Ishikawa (cell line): ENCODE measurements around the gene ASAP2.

Experiments
- CEBPB ChIP-seq: IDR thresholded peaks from 2 replicates; pipeline ENCODE4 v1.6.1; 2012
- CREB1 ChIP-seq: IDR thresholded peaks from 2 replicates; pipeline ENCODE4 v1.6.1; 2012; ENCODE audit warnings: low read depth
- EGR1 ChIP-seq: IDR thresholded peaks from 2 replicates; pipeline ENCODE4 v1.6.1; 2012
- EP300 ChIP-seq: IDR thresholded peaks from 2 replicates; pipeline ENCODE4 v1.6.1; 2012; ENCODE audit warnings: borderline replicate concordance
- FOXM1 ChIP-seq: IDR thresholded peaks from 2 replicates; pipeline ENCODE4 v1.6.1; 2012; ENCODE audit warnings: low read depth, borderline replicate concordance
- NFIC ChIP-seq: IDR thresholded peaks from 2 replicates; pipeline ENCODE4 v1.6.1; 2012
- RAD21 ChIP-seq: IDR thresholded peaks from 2 replicates; pipeline ENCODE4 v1.6.1; 2012; ENCODE audit warnings: low read depth
- REST ChIP-seq: IDR thresholded peaks from 2 replicates; pipeline ENCODE4 v1.6.1; 2012; ENCODE audit warnings: low read depth, mild to moderate bottlenecking
- TAF1 ChIP-seq: IDR thresholded peaks from 2 replicates; pipeline ENCODE4 v1.6.1; 2012; ENCODE audit warnings: low read depth, mild to moderate bottlenecking
- TCF12 ChIP-seq: IDR thresholded peaks from 2 replicates; pipeline ENCODE4 v1.6.1; 2012; ENCODE audit warnings: low read depth
- TEAD4 ChIP-seq: IDR thresholded peaks from 2 replicates; pipeline ENCODE4 v1.6.1; 2012
- USF1 ChIP-seq: IDR thresholded peaks from 2 replicates; pipeline ENCODE4 v1.6.1; 2012
- YY1 ChIP-seq: IDR thresholded peaks from 2 replicates; pipeline ENCODE4 v1.6.1; 2012; ENCODE audit warnings: low read depth
- ZBTB7A ChIP-seq: IDR thresholded peaks from 2 replicates; pipeline ENCODE4 v1.6.1; 2012; ENCODE audit warnings: low read depth
- TF ChIP-seq, protein P1 (sequence below): IDR thresholded peaks from 2 replicates; pipeline ENCODE4 v1.6.1; 2012

ASAP2 gene

DNA sequence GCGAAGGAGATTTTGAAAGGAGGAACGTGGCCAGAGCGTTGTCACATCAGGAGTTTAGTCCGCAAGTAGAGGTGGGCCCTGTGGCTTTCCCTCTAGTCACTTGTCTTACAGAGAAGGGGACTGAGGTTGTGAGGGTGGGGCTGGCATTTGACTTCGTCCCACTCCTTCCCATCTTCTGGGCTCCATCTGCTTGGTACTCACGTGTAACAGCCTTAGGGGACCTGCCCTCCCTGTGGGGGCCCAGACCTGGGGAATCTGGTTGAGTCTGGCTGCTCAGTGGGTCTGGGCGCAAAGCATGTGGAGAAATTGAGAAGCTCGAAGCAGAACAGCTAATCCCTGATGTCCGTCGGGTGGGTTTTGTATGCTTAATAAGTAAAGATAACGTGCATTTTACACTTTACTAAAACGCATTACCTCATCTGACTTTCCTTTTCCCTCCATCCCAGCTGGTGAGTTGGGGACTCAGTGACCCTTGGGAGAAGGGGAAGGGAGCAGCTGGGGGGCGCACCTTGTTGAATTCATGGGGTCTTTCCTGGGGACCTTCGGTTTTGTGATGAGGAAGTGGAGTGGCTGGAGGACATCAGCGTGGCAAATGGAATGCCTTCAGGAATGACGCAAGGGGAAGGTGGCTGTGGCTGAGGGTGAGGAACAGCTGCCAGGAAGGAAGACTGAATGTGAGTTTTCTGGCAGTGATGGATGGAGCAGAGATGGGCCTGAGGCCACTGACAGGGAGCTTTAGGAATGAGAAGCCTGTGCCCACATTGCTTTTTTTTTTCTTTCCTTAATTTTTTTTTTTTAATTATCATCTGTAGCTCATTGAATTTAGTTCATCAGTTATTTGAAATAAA lies 44.8 kb downstream of the ASAP2 start:
- no peak for TF ChIP-seq CREB1
- TF ChIP-seq REST, result no peak
- TF ChIP-seq ZBTB7A, result no peak
- TF ChIP-seq EGR1, result no peak

DNA sequence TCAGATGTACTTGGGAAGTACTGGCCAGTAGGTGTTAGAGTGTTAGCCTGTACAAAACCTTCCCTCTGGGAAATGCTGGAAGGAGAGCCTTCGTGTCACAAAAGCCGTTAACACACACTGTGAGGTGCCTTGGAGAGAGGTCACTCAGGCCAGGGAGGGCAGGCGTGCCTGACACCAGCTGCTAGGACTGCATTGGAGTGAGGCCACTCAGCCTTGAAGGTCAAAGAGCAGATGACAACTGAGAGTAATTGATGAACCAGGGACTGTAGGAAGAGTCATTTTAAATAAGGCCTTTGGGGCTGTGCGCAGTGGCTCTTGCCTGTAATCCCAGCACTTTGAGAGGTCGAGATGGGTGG lies 45.4 kb downstream of the ASAP2 start:
- no peak for TF ChIP-seq CREB1
- TF ChIP-seq EGR1, result no peak
- no peak for TF ChIP-seq TCF12

GRCh38 chr2:9255416-9255815 lies 48.8 kb downstream of the ASAP2 start:
- TF ChIP-seq CEBPB (no peak), TCF12 (no peak), REST (no peak), ZBTB7A (no peak), YY1 (no peak), RAD21 (no peak), TAF1 (no peak), USF1 (no peak), CREB1 (no peak), FOXM1 (no peak), NFIC (no peak), EGR1 (no peak), EP300 (no peak), TEAD4 (no peak)
- TF ChIP-seq, protein P1, sequence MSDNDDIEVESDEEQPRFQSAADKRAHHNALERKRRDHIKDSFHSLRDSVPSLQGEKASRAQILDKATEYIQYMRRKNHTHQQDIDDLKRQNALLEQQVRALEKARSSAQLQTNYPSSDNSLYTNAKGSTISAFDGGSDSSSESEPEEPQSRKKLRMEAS, result no peak

DNA sequence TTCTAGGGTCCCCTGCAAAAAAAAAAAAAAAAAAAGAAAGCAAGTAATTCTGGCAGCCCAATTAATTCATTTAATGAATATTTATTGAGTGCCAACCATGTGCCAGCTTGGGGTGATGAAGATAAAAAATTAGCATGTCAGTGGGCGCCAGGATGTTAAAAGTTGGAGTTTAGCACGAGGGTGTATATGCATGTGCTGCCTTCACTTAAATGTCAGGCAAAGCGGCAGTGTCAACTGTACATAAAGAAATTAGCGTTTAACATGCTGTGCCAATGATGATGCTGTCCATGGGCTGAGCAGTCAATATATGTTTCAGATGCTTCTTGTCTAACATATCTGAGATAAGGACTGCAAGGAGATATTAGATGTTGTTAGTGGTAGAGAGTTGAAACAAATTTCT lies 49.5 kb downstream of the ASAP2 start:
- TF ChIP-seq CEBPB (no peak), EGR1 (no peak), YY1 (no peak), TAF1 (no peak), EP300 (no peak), ZBTB7A (no peak), TEAD4 (no peak)
- TF ChIP-seq, protein P1, result no peak

GRCh38 chr2:9256570-9257043 lies 50.0 kb downstream of the ASAP2 start:
- TF ChIP-seq YY1 (no peak), FOXM1 (no peak), EP300 (no peak), CEBPB (no peak), TCF12 (no peak), CREB1 (no peak), TAF1 (no peak), NFIC (no peak), EGR1 (no peak), ZBTB7A (no peak), TEAD4 (no peak), USF1 (no peak), RAD21 (no peak), REST (no peak)
- TF ChIP-seq, protein P1, result no peak
